ENCODE results near the gene OR4N2. TPM values are rescaled to one million over a fixed set of nuclear protein-coding genes. Genes with fewer than 3 reads are reported as not detected.
"Not testable (repeated sequence)": the region's sequence is repeated elsewhere in the genome, so short reads cannot be mapped to it uniquely, and the experiment has no call there.

The OR4N2 gene
- total RNA-seq, 1 experiment from 2014 or later, result not detected

DNA sequence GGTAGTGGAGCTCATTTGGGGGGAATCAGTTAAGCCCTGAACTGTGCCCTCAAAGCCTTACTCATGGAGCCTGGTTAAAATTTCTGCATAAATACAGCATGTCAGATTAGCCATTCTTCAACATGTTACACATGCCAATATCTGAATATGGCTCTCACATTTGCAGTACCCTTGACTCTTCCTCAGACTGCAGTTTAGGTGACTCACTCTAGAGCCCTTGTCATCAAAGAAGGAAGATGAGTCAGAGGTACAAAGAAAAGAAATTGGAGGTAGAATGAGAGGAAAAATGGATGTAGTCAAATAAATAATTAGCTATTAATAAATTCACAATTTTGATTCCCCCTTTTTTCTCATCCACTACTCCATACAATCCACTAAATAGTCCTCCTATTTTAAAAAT is 47.8 kb downstream of the OR4N2 start:
- CTCF ChIA-PET, result no interaction called here
- POLR2A ChIA-PET, result no interaction called here
- in situ Hi-C loops (cut with HindIII; ENCODE audit: low pct_unique_long_range_greater_than_20kb, low sequenced_read_pairs), result no loop called here

DNA sequence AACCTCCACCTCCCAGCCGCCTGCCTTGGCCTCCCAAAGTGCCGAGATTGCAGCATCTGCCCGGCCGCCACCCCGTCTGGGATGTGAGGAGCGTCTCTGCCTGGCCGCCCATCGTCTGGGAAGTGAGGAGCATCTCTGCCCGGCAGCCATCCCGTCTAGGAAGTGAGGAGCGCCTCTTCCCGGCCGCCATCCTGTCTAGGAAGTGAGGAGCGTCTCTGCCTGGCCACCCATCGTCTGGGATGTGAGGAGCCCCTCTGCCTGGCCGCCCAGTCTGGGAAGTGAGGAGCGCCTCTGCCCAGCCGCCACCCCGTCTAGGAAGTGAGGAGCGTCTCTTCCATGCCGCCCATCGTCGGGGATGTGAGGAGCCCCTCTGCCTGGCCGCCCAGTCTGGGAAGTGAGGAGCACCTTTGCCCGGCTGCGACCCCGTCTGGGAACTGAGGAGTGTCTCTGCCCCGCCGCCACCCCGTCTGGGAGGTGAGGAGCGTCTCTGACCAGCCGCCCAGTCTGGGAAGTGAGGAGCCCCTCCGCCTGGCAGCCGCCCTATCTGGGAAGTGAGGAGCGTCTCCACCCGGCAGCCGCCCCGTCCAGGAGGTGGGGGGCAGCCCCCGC is 62.6 kb downstream of the OR4N2 start:
- ATAC-seq; H3K27me3 ChIP-seq (ENCODE audit: control insufficient read depth, insufficient read depth, low read length); DNase-seq (ENCODE audit: low read depth, low spot score); H3K36me3 ChIP-seq (ENCODE audit: control insufficient read depth, insufficient read depth, low read length); intact Hi-C loops (cut with micrococcal nuclease; ENCODE audit: unreplicated experiment); H3K4me1 ChIP-seq (ENCODE audit: control insufficient read depth, insufficient read depth, low read length); in situ Hi-C loops (cut with HindIII; ENCODE audit: low pct_unique_long_range_greater_than_20kb, low sequenced_read_pairs); POLR2A ChIA-PET; H3K27ac ChIP-seq (ENCODE audit: low read length); H3K4me3 ChIP-seq (ENCODE audit: low read depth in 2 of 2, low read length in 2 of 2); H3K9me3 ChIP-seq (ENCODE audit: control insufficient read depth, insufficient read depth, low read depth, low read length); CTCF ChIA-PET; BruUV-seq (replicated peaks): not testable (repeated sequence)

More for the DNA sequence above, 47.8 kb downstream of the OR4N2 start:
- DNase-seq (ENCODE audit: low read depth, low spot score), result no peak
- Histone ChIP-seq H3K4me3 (ENCODE audit: low read depth in 2 of 2, low read length in 2 of 2) (no peak overlapping the region), H3K4me1 (ENCODE audit: control insufficient read depth, insufficient read depth, low read length) (no peaks in the 10 kb centered on the region), H3K27ac (ENCODE audit: low read length) (no peak overlapping the region), H3K36me3 (ENCODE audit: control insufficient read depth, insufficient read depth, low read length) (no peaks in the 10 kb centered on the region), H3K27me3 (ENCODE audit: control insufficient read depth, insufficient read depth, low read length) (no peaks in the 10 kb centered on the region), H3K9me3 (ENCODE audit: control insufficient read depth, insufficient read depth, low read depth, low read length) (no peaks in the 10 kb centered on the region)
- TF ChIP-seq CTCF (IDR thresholded peaks at IDR 0.05) (no peak), POLR2AphosphoS5 (IDR thresholded peaks at IDR 0.05; ENCODE audit: low read depth, low read length) (no peak), REST (IDR thresholded peaks at IDR 0.05; ENCODE audit: insufficient read depth in 1 of 2, low read depth in 2 of 2, low read length in 1 of 2) (no peak), TCF7L2 (IDR thresholded peaks at IDR 0.05; ENCODE audit: low read depth, low read length) (no peak), SIN3A (IDR thresholded peaks at IDR 0.05; ENCODE audit: borderline replicate concordance, insufficient read depth, low read depth, low read length) (no peak)
- no peak for ATAC-seq
- intact Hi-C loops (cut with micrococcal nuclease; ENCODE audit: unreplicated experiment), result no loop called here
- no TSS peak for BruUV-seq (replicated peaks)

DNA sequence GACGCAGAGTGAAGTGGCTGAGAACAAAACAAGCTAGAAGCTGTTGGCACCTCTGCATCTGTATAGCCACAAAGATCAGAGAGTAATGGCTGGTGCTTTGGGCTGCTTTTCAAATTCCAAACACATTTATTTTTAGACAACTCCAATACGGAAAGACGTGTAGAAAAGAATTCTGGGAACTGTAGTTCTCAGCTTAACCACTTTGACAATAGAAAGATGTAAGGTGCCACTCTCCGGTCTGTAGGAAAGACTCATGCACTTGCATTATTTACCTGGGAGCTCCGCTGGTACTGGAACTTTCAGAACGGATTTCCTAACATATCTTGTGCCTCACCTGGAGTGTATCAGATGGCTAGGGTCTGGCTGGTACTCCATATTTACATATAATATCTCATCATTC is 69.6 kb downstream of the OR4N2 start:
- intact Hi-C loops (cut with micrococcal nuclease; ENCODE audit: unreplicated experiment) (no loop called here), in situ Hi-C loops (cut with HindIII; ENCODE audit: low pct_unique_long_range_greater_than_20kb, low sequenced_read_pairs) (no loop called here)
- DNase-seq (ENCODE audit: low read depth, low spot score) (no peak), ATAC-seq (0 out of 2 replicates have a peak, but pooled peaks have one; percentile 30)
- TF ChIP-seq REST (IDR thresholded peaks at IDR 0.05; ENCODE audit: insufficient read depth in 1 of 2, low read depth in 2 of 2, low read length in 1 of 2), result no peak
- POLR2A ChIA-PET, result no interaction called here
- H3K9me3 ChIP-seq (ENCODE audit: control insufficient read depth, insufficient read depth, low read depth, low read length), result no peaks in the 10 kb centered on the region
- CTCF ChIA-PET, result no interaction called here
- no peaks in the 10 kb centered on the region for H3K4me1 ChIP-seq (ENCODE audit: control insufficient read depth, insufficient read depth, low read length)
- BruUV-seq (replicated peaks), result no TSS peak
- no peaks in the 10 kb centered on the region for H3K27me3 ChIP-seq (ENCODE audit: control insufficient read depth, insufficient read depth, low read length)
- no peaks in the 10 kb centered on the region for H3K36me3 ChIP-seq (ENCODE audit: control insufficient read depth, insufficient read depth, low read length)
- H3K27ac ChIP-seq (ENCODE audit: low read length), result no peak overlapping the region
- peak overlapping the region in 1 of 2 experiments; percentile 25; a peak in 1 of 4 replicates for H3K4me3 ChIP-seq (ENCODE audit: low read depth in 2 of 2, low read length in 2 of 2)
